DND-41 (cell line): ENCODE results near the gene LILRB1.
"Not testable (repeated sequence)": the region's sequence is repeated elsewhere in the genome, so short reads cannot be mapped to it uniquely, and the experiment has no call there.

Experiments used
- CTCF ChIP-seq: IDR thresholded peaks from 2 replicates; pipeline ENCODE4 v1.5.1; 2012; ENCODE audit warnings: borderline replicate concordance, low read length, moderate library complexity, mild to moderate bottlenecking; ENCODE audit not compliant: poor library complexity, severe bottlenecking; ENCODE audit errors: extremely low read depth
- EZH2 ChIP-seq: IDR thresholded peaks from 3 replicates; pipeline ENCODE4 v1.6.1; 2012; ENCODE audit warnings: borderline replicate concordance, low read depth, mild to moderate bottlenecking, moderate library complexity, low read length, inconsistent platforms; ENCODE audit not compliant: severe bottlenecking

GRCh38 chr19:54627912-54628311 is 2.4 kb upstream of the LILRB1 start:
- TF ChIP-seq CTCF, EZH2: not testable (repeated sequence)
